ENCODE measurements around the gene FARS2.

- TF ChIP-seq CTCF (IDR thresholded peaks at IDR 0.05 in 2 of 3, conservative IDR thresholded peaks at IDR 0.05 in 1 of 3; ENCODE audit: borderline replicate concordance in 1 of 3, insufficient read depth in 1 of 3, low read depth in 2 of 3, low read length in 2 of 3) (no peak), EZH2 (IDR thresholded peaks at IDR 0.05) (no peak), POLR2A (IDR thresholded peaks at IDR 0.05; ENCODE audit: borderline replicate concordance, extremely low read depth, insufficient read depth, insufficient read length) (no peak), JUND (IDR thresholded peaks at IDR 0.05) (no peak), POLR2AphosphoS5 (IDR thresholded peaks at IDR 0.05; ENCODE audit: low read depth, low read length) (no peak), ZNF274 (IDR thresholded peaks at IDR 0.05; ENCODE audit: low read depth, low read length) (no peak), EZH2phosphoT487 (IDR thresholded peaks at IDR 0.05; ENCODE audit: borderline replicate concordance) (no peak), SIN3A (IDR thresholded peaks at IDR 0.05; ENCODE audit: low read depth) (no peak), SRF (IDR thresholded peaks at IDR 0.05; ENCODE audit: low read depth) (no peak)
Measured at GRCh38 chr6:5235830-5236229, 25.5 kb upstream of the FARS2 start.

Data from HCT116 (cell line).